GM21717 (cell line): Measurements from ENCODE around the gene NLRP12.
"Not testable (repeated sequence)": the region's sequence is repeated elsewhere in the genome, so short reads cannot be mapped to it uniquely, and the experiment has no call there.

Experiments
- ATAC-seq: cut with Tn5 transposase; IDR thresholded peaks from one replicate; pipeline ENCODE4 v1.9.1; 2021; ENCODE audit warnings: mild to moderate bottlenecking, moderate library complexity; ENCODE audit not compliant: unreplicated experiment

The NLRP12 gene

GRCh38 chr19:53824134-53824611 lies at the start of gene NLRP12:
Gene NLRP12 (minus strand): TSS chr19:53824314. CDS start chr19:53824174, 140 bp downstream.
- no peak for ATAC-seq

- ATAC-seq = no peak
These were observed 48.6 kb upstream of the NLRP12 start for GRCh38 chr19:53872762-53873161.

- ATAC-seq = no peak
These were observed 47.3 kb upstream of the NLRP12 start for GRCh38 chr19:53871454-53871853.

GRCh38 chr19:53870485-53870844 lies 46.4 kb upstream of the NLRP12 start:
- ATAC-seq = no peak

GRCh38 chr19:53869805-53870484 lies 45.8 kb upstream of the NLRP12 start:
- ATAC-seq = not testable (repeated sequence)

- ATAC-seq = no peak
These were observed 45.0 kb upstream of the NLRP12 start for GRCh38 chr19:53868892-53869804.

GRCh38 chr19:53868091-53868891 lies 44.2 kb upstream of the NLRP12 start:
- no peak for ATAC-seq

GRCh38 chr19:53867225-53868090 lies 43.3 kb upstream of the NLRP12 start, which contains the start of gene MYADM:
Gene MYADM (plus strand): TSS chr19:53867883. CDS start chr19:53873530, 5,647 bp downstream.
- peak; percentile 67 for ATAC-seq

GRCh38 chr19:53866865-53867224 lies 42.7 kb upstream of the NLRP12 start:
- ATAC-seq = no peak

GRCh38 chr19:53865918-53866864 lies 42.1 kb upstream of the NLRP12 start:
- ATAC-seq = no peak

- ATAC-seq = no peak
These were observed 41.4 kb upstream of the NLRP12 start for GRCh38 chr19:53865523-53865917.

- no peak for ATAC-seq
These were observed 40.3 kb upstream of the NLRP12 start for GRCh38 chr19:53864308-53864836.

- ATAC-seq = no peak
These were observed 29.6 kb upstream of the NLRP12 start for GRCh38 chr19:53853707-53854106.

GRCh38 chr19:53849237-53849676 lies 25.1 kb upstream of the NLRP12 start:
- ATAC-seq = no peak

GRCh38 chr19:53847555-53847954 lies 23.4 kb upstream of the NLRP12 start:
- no peak for ATAC-seq

GRCh38 chr19:53844849-53845246 lies 20.7 kb upstream of the NLRP12 start:
- ATAC-seq = no peak

- not testable (repeated sequence) for ATAC-seq
These were observed 16.8 kb upstream of the NLRP12 start for GRCh38 chr19:53840914-53841313.

GRCh38 chr19:53840241-53840640 lies 16.1 kb upstream of the NLRP12 start:
- ATAC-seq = not testable (repeated sequence)

GRCh38 chr19:53838446-53838845 lies 14.3 kb upstream of the NLRP12 start:
- ATAC-seq = not testable (repeated sequence)
